ENCODE results near the gene PPDPF. TPM values are rescaled to one million over a fixed set of nuclear protein-coding genes. Genes with fewer than 3 reads are reported as not detected.

PPDPF gene
- total RNA-seq, 1 experiment from 2014 or later: 245 TPM

GRCh38 chr20:63549679-63550282 is 29.2 kb downstream of the PPDPF start:
- Histone ChIP-seq H3K4me1 (ENCODE audit: insufficient read depth, low read length) (peaks cover 29% of the 10 kb centered on the region), H3K9me2 (replicated peaks; ENCODE audit: low read length) (no peaks in the 10 kb centered on the region), H3K27me3 (ENCODE audit: low read length) (no peaks in the 10 kb centered on the region), H3K4me3 (ENCODE audit: low read length) (no peak overlapping the region), H2AFZ (ENCODE audit: low read length) (no peak overlapping the region), H4K20me1 (ENCODE audit: low read length) (no peaks in the 10 kb centered on the region), H3K36me3 (ENCODE audit: low read depth, low read length) (no peaks in the 10 kb centered on the region), H3K27ac (ENCODE audit: low read length) (no peak overlapping the region), H3F3A (ENCODE audit: low read length, unreplicated experiment) (no peaks in the 10 kb centered on the region), H3K4me2 (ENCODE audit: low read length) (no peak overlapping the region), H3K9me3 (ENCODE audit: low read length) (no peaks in the 10 kb centered on the region), H3K79me2 (ENCODE audit: low read length) (no peaks in the 10 kb centered on the region), H3K9ac (ENCODE audit: low read length) (no peak overlapping the region)
- ChIA-PET POLR2A (ENCODE audit: unreplicated experiment) (no interaction called here), CTCF (no interaction called here)
- no TSS peak for BruUV-seq (replicated peaks)
- intact Hi-C loops (cut with micrococcal nuclease): no loop called here
- TF ChIP-seq, protein P1, sequence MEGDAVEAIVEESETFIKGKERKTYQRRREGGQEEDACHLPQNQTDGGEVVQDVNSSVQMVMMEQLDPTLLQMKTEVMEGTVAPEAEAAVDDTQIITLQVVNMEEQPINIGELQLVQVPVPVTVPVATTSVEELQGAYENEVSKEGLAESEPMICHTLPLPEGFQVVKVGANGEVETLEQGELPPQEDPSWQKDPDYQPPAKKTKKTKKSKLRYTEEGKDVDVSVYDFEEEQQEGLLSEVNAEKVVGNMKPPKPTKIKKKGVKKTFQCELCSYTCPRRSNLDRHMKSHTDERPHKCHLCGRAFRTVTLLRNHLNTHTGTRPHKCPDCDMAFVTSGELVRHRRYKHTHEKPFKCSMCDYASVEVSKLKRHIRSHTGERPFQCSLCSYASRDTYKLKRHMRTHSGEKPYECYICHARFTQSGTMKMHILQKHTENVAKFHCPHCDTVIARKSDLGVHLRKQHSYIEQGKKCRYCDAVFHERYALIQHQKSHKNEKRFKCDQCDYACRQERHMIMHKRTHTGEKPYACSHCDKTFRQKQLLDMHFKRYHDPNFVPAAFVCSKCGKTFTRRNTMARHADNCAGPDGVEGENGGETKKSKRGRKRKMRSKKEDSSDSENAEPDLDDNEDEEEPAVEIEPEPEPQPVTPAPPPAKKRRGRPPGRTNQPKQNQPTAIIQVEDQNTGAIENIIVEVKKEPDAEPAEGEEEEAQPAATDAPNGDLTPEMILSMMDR (conservative IDR thresholded peaks at IDR 0.05; ENCODE audit: low read depth, low read length): no peak
- TF ChIP-seq EZH2 (IDR thresholded peaks at IDR 0.05; ENCODE audit: low read length, unreplicated experiment): no peak
- TF ChIP-seq EZH2phosphoT487 (IDR thresholded peaks at IDR 0.05; ENCODE audit: borderline replicate concordance, low read length): no peak
- DNase-seq (no peak), ATAC-seq (no peak)

DNA sequence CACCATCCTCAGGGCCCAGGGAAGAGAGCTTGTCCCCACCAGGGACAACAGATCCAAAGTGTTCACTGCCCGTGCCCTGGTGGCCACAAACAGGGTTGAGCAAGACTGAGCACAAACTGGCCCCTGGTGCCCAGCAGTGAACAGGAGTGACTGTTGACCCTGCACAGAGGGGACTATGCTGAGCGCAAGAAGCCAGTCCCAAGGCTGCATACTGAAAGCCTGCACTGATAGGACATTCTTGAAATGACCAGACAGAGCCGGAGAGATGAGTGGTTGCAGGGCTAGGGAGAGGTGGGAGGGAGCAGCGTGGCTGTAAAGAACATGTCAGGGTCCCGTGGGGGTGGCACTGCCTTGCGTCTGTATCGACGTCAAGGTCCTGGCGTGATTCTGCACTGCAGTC is 30.5 kb downstream of the PPDPF start:
- H3F3A ChIP-seq (ENCODE audit: low read length, unreplicated experiment): no peaks in the 10 kb centered on the region
- intact Hi-C loops (cut with micrococcal nuclease): no loop called here

More for the DNA sequence above, 30.5 kb downstream of the PPDPF start:
- CTCF ChIA-PET: no interaction called here
- H3K79me2 ChIP-seq (ENCODE audit: low read length): no peaks in the 10 kb centered on the region
- no peaks in the 10 kb centered on the region for H3K9me3 ChIP-seq (ENCODE audit: low read length)
- DNase-seq (no peak), ATAC-seq (no peak)
- H3K27ac ChIP-seq (ENCODE audit: low read length): no peak overlapping the region
- no peaks in the 10 kb centered on the region for H3K9me2 ChIP-seq (replicated peaks; ENCODE audit: low read length)
- BruUV-seq (replicated peaks): no TSS peak
- no peak overlapping the region for H3K4me2 ChIP-seq (ENCODE audit: low read length)
- H3K4me3 ChIP-seq (ENCODE audit: low read length): no peak overlapping the region
- no peaks in the 10 kb centered on the region for H3K27me3 ChIP-seq (ENCODE audit: low read length)
- no peak for TF ChIP-seq EZH2phosphoT487 (IDR thresholded peaks at IDR 0.05; ENCODE audit: borderline replicate concordance, low read length)
- TF ChIP-seq EZH2 (IDR thresholded peaks at IDR 0.05; ENCODE audit: low read length, unreplicated experiment): no peak
- TF ChIP-seq, protein P1 (conservative IDR thresholded peaks at IDR 0.05; ENCODE audit: low read depth, low read length): no peak
- no peak overlapping the region for H2AFZ ChIP-seq (ENCODE audit: low read length)
- H3K4me1 ChIP-seq (ENCODE audit: insufficient read depth, low read length): peaks cover 16% of the 10 kb centered on the region
- no peak overlapping the region for H3K9ac ChIP-seq (ENCODE audit: low read length)
- H4K20me1 ChIP-seq (ENCODE audit: low read length): no peaks in the 10 kb centered on the region
- H3K36me3 ChIP-seq (ENCODE audit: low read depth, low read length): no peaks in the 10 kb centered on the region
- POLR2A ChIA-PET (ENCODE audit: unreplicated experiment): no interaction called here
